OCI-LY7 (cell line): ENCODE data around the gene AP2A1.

ENCODE experiments used
- CTCF ChIP-seq: fragments of 200-600 bp; sonication (generic); conservative IDR thresholded peaks from 2 replicates; pipeline ENCODE4 v1.5.1; 2014; ENCODE audit warnings: mild to moderate bottlenecking, antibody characterized with exemption, low read length, moderate library complexity, mixed read lengths
- EZH2phosphoT487 ChIP-seq: fragments of 200-600 bp; sonication (generic); IDR thresholded peaks from 2 replicates; pipeline ENCODE4 v1.6.1; 2018; ENCODE audit warnings: low read depth, borderline replicate concordance, mild to moderate bottlenecking, mixed run types, antibody characterized with exemption, low read length, moderate library complexity, mixed read lengths

- TF ChIP-seq CTCF (no peak), EZH2phosphoT487 (no peak)
Observed at GRCh38 chr19:49795615-49796014, 28.8 kb downstream of the AP2A1 start.
